GM23338 (cell line): ENCODE results near the gene DIO3. TPM values are rescaled to one million over a fixed set of nuclear protein-coding genes. Genes with fewer than 3 reads are reported as not detected.

Experiments
- ATAC-seq: fragments of 200-7000 bp; cut with Tn5 transposase; 3 replicates; pipeline ENCODE4 v1.9.1; 2020
- DNase-seq: peaks from one replicate; pipeline ENCODE4 v3.0.0-alpha.2; 2015; ENCODE audit warnings: low spot score
- H2AFZ ChIP-seq: fragments of 200-600 bp; sonication (generic); 2 replicates; pipeline ENCODE4 v1.8.0; 2016; ENCODE audit warnings: antibody characterized with exemption, mild to moderate bottlenecking, moderate library complexity
- H3F3A ChIP-seq: fragments of 200-600 bp; sonication (generic); replicated peaks from 2 replicates; pipeline ENCODE4 v1.8.0; 2017; ENCODE audit warnings: antibody characterized with exemption, mixed run types, low read depth
- H3K27ac ChIP-seq: fragments of 200-600 bp; sonication (generic); 2 replicates; pipeline ENCODE4 v1.6.1; 2016; ENCODE audit warnings: low read depth
- H3K27me3 ChIP-seq: fragments of 200-600 bp; sonication (generic); 2 replicates; pipeline ENCODE4 v1.8.0; 2016; ENCODE audit warnings: mild to moderate bottlenecking, mixed run types, moderate library complexity; ENCODE audit not compliant: insufficient read depth
- H3K36me3 ChIP-seq: fragments of 200-600 bp; sonication (generic); 2 replicates; pipeline ENCODE4 v1.8.0; 2016; ENCODE audit warnings: mild to moderate bottlenecking; ENCODE audit not compliant: insufficient read depth
- H3K4me1 ChIP-seq: fragments of 200-600 bp; sonication (generic); 2 replicates; pipeline ENCODE4 v1.8.0; 2016; ENCODE audit warnings: mild to moderate bottlenecking, moderate library complexity; ENCODE audit not compliant: insufficient read depth
- H3K4me2 ChIP-seq: fragments of 200-600 bp; sonication (generic); 2 replicates; pipeline ENCODE4 v1.7.1; 2017; ENCODE audit warnings: mixed run types
- H3K4me3 ChIP-seq: fragments of 200-600 bp; sonication (generic); 2 replicates; pipeline ENCODE4 v1.6.1; 2016; ENCODE audit warnings: mixed run types
- H3K79me2 ChIP-seq: fragments of 200-600 bp; sonication (generic); replicated peaks from 2 replicates; pipeline ENCODE4 v1.8.0; 2017; ENCODE audit warnings: mild to moderate bottlenecking; ENCODE audit not compliant: insufficient read depth
- H3K9me2 ChIP-seq: fragments of 200-600 bp; sonication (generic); 2 replicates; pipeline ENCODE4 v1.8.0; 2017; ENCODE audit not compliant: insufficient read depth
- H4K20me1 ChIP-seq: fragments of 200-600 bp; sonication (generic); replicated peaks from 2 replicates; pipeline ENCODE4 v1.8.0; 2017; ENCODE audit warnings: mild to moderate bottlenecking; ENCODE audit not compliant: insufficient read depth
- H3K27ac Mint-ChIP-seq: 2 replicates; pipeline ENCODE4 v1.8.0; 2020; ENCODE audit warnings: inconsistent platforms, mild to moderate bottlenecking, moderate library complexity, mixed read lengths
- H3K27me3 Mint-ChIP-seq: 3 replicates; pipeline ENCODE4 v1.8.0; 2022; ENCODE audit warnings: low read depth, mild to moderate bottlenecking, moderate library complexity, mixed read lengths, inconsistent platforms; ENCODE audit not compliant: insufficient read depth, poor library complexity
- H3K36me3 Mint-ChIP-seq: 3 replicates; pipeline ENCODE4 v1.8.0; 2021; ENCODE audit warnings: low read depth, mild to moderate bottlenecking, inconsistent platforms, moderate library complexity, mixed read lengths
- H3K4me1 Mint-ChIP-seq: 3 replicates; pipeline ENCODE4 v1.8.0; 2020; ENCODE audit warnings: mild to moderate bottlenecking, inconsistent platforms, mixed read lengths
- H3K4me3 Mint-ChIP-seq: 3 replicates; pipeline ENCODE4 v1.8.0; 2021; ENCODE audit warnings: moderate library complexity, mild to moderate bottlenecking, inconsistent platforms, mixed read lengths
- H3K9me3 Mint-ChIP-seq: 3 replicates; pipeline ENCODE4 v1.8.0; 2020; ENCODE audit warnings: moderate library complexity, mild to moderate bottlenecking, inconsistent platforms, mixed read lengths
- CREB1 ChIP-seq: fragments of 250-450 bp; sonication (Bioruptor Pico); IDR thresholded peaks from 2 replicates; pipeline ENCODE4 v1.5.0; 2020; ENCODE audit warnings: low read depth, mild to moderate bottlenecking, moderate library complexity
- ETS1 ChIP-seq: IDR thresholded peaks from 2 replicates; pipeline ENCODE4 v1.6.1; 2016; ENCODE audit warnings: antibody characterized with exemption
- EZH2 ChIP-seq: fragments of 200-600 bp; sonication (generic); IDR thresholded peaks from one replicate; pipeline ENCODE4 v1.8.0; 2017; ENCODE audit warnings: antibody characterized with exemption, mild to moderate bottlenecking, low read depth; ENCODE audit not compliant: unreplicated experiment
- EZH2phosphoT487 ChIP-seq: fragments of 200-600 bp; sonication (generic); IDR thresholded peaks from one replicate; pipeline ENCODE4 v1.8.1; 2018; ENCODE audit warnings: antibody characterized with exemption; ENCODE audit not compliant: unreplicated experiment
- JUNB ChIP-seq: IDR thresholded peaks from one replicate; pipeline ENCODE4 v1.6.1; 2016; ENCODE audit warnings: antibody characterized with exemption; ENCODE audit not compliant: unreplicated experiment
- NANOG ChIP-seq: IDR thresholded peaks from 2 replicates; pipeline ENCODE4 v1.6.1; 2016; ENCODE audit warnings: antibody characterized with exemption, borderline replicate concordance
- POLR2AphosphoS5 ChIP-seq: IDR thresholded peaks from 2 replicates; pipeline ENCODE4 v1.6.1; 2016; ENCODE audit warnings: antibody characterized with exemption, low read depth
- REST ChIP-seq: IDR thresholded peaks from one replicate; pipeline ENCODE4 v1.6.1; 2018; ENCODE audit warnings: antibody characterized with exemption; ENCODE audit not compliant: unreplicated experiment
- STAT1 ChIP-seq: IDR thresholded peaks from one replicate; pipeline ENCODE4 v1.6.1; 2016; ENCODE audit warnings: antibody characterized with exemption; ENCODE audit not compliant: unreplicated experiment
- ZNF114 ChIP-seq: fragments of 250-450 bp; sonication (Bioruptor Pico); IDR thresholded peaks from 2 replicates; pipeline ENCODE4 v1.5.0; 2020; ENCODE audit warnings: mild to moderate bottlenecking, moderate library complexity
- ZNF331 ChIP-seq: fragments of 250-450 bp; sonication (Bioruptor Pico); IDR thresholded peaks from 2 replicates; pipeline ENCODE4 v1.5.0; 2020; ENCODE audit warnings: low read depth, mild to moderate bottlenecking, moderate library complexity
- ZNF462 ChIP-seq: fragments of 250-450 bp; sonication (Bioruptor Pico); IDR thresholded peaks from 2 replicates; pipeline ENCODE4 v1.5.0; 2020; ENCODE audit warnings: mild to moderate bottlenecking, moderate library complexity
- polyA plus RNA-seq: library from polyadenylated mRNA; unstranded; fragments of >200 nt; fragmentation: Nextera tagmentation; extraction: Ambion mirVana; gene quantifications from 2 replicates; pipeline ENCODE4 v1.2.1, GENCODE V29; 2016
- total RNA-seq: library from RNA; depleted of rRNA; stranded (reverse); fragments of >200 nt; shearing (Covaris generic); gene quantifications from 2 replicates; pipeline ENCODE4 v1.2.3, GENCODE V29; 2014
- TF ChIP-seq, protein P1 (sequence below), 2 experiments: fragments of 200-600 bp in 1 of 2; sonication (generic) in 1 of 2; conservative IDR thresholded peaks; 2 replicates each; pipeline versions ENCODE4 v1.5.1 to v1.6.1; 2016 to 2017; ENCODE audit warnings: antibody characterized with exemption in 2 of 2, low read depth in 2 of 2, mild to moderate bottlenecking in 2 of 2, moderate library complexity in 1 of 2

The DIO3 gene
- total and polyA plus RNA-seq, 2 experiments from 2014 or later: 0.10 to 0.28 TPM

DNA sequence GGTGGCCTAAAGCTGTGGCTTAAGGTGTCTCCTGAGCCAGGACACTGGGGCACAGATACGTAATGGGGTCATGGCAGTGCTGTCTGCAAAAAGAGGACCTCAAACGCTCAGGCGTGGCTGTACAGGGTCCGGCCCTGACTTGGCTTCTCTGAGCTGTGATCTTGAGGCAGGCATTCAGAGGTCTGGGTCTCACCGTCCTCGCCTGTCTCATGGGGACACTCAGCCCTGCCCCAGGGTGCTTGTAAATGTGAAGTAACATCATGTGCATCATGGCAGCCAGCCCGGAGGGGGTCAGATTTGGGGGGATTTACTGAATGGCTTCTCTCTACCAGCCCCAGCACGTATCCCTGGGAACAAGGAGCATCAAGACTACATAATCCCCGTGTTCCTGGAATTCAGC, 28.8 kb downstream of the DIO3 start:
- H3K27me3 ChIP-seq: no peaks in the 10 kb centered on the region
- H3K27me3 Mint-ChIP-seq: peaks cover 4% of the 10 kb centered on the region

More for the DNA sequence above, 28.8 kb downstream of the DIO3 start:
- ATAC-seq (no peak), DNase-seq (no peak)
- Mint-ChIP-seq H3K36me3 (no peaks in the 10 kb centered on the region), H3K9me3 (no peaks in the 10 kb centered on the region; the same call in 2 of the 3 replicates), H3K4me1 (no peaks in the 10 kb centered on the region; the same call in 2 of the 3 replicates), H3K4me3 (no peak overlapping the region), H3K27ac (no peak overlapping the region)
- H3K36me3 ChIP-seq: no peaks in the 10 kb centered on the region
- H3K4me3 ChIP-seq: no peak overlapping the region
- no peaks in the 10 kb centered on the region for H3F3A ChIP-seq
- no peaks in the 10 kb centered on the region for H3K4me1 ChIP-seq
- H3K27ac ChIP-seq: no peak overlapping the region
- no peaks in the 10 kb centered on the region for H3K79me2 ChIP-seq
- no peaks in the 10 kb centered on the region for H4K20me1 ChIP-seq
- no peak overlapping the region for H2AFZ ChIP-seq
- no peak overlapping the region for H3K4me2 ChIP-seq
- no peaks in the 10 kb centered on the region for H3K9me2 ChIP-seq
- no peak for TF ChIP-seq ZNF331 (CRISPR knock-in tag)
- no peak for TF ChIP-seq JUNB
- TF ChIP-seq STAT1: no peak
- no peak for TF ChIP-seq EZH2
- TF ChIP-seq REST: no peak
- TF ChIP-seq EZH2phosphoT487: no peak
- TF ChIP-seq, protein P1, sequence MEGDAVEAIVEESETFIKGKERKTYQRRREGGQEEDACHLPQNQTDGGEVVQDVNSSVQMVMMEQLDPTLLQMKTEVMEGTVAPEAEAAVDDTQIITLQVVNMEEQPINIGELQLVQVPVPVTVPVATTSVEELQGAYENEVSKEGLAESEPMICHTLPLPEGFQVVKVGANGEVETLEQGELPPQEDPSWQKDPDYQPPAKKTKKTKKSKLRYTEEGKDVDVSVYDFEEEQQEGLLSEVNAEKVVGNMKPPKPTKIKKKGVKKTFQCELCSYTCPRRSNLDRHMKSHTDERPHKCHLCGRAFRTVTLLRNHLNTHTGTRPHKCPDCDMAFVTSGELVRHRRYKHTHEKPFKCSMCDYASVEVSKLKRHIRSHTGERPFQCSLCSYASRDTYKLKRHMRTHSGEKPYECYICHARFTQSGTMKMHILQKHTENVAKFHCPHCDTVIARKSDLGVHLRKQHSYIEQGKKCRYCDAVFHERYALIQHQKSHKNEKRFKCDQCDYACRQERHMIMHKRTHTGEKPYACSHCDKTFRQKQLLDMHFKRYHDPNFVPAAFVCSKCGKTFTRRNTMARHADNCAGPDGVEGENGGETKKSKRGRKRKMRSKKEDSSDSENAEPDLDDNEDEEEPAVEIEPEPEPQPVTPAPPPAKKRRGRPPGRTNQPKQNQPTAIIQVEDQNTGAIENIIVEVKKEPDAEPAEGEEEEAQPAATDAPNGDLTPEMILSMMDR (conservative IDR thresholded peaks at IDR 0.05; ENCODE audit: low read depth in 2 of 2): no peak
- TF ChIP-seq POLR2AphosphoS5: no peak
- no peak for TF ChIP-seq ETS1
- TF ChIP-seq ZNF462: no peak
- no peak for TF ChIP-seq ZNF114
- no peak for TF ChIP-seq CREB1 (CRISPR knock-in tag)
- TF ChIP-seq NANOG: no peak
